K562 (cell line): ENCODE measurements around the gene GAB1. TPM values are rescaled to one million over a fixed set of nuclear protein-coding genes. Genes with fewer than 3 reads are reported as not detected.

Experiments used
- ATAC-seq: fragments of 200-7000 bp; cut with Tn5 transposase; 3 replicates; pipeline ENCODE4 v1.9.1; 2020; ENCODE audit warnings: moderate library complexity
- BruUV-seq: library from RNA; stranded (reverse); fragments of 400-500 nt; replicated peaks from 2 replicates; lab custom pipeline; 2021; lab: Mats Ljungman, UMichigan
- CTCF ChIA-PET: fragments of 300-600 bp; formaldehyde crosslinking; extraction: SDS; loops from one replicate; lab custom pipeline; 2021; ENCODE audit warnings: low intra/inter-chr PET ratio; lab: Yijun Ruan, JAX
- POLR2A ChIA-PET: fragments of 300-600, 350-650 bp; sonication (Branson Sonifier 250); formaldehyde crosslinking; extraction: SDS; loops from one replicate; lab custom pipeline; 2021; ENCODE audit warnings: antibody characterized with exemption, inconsistent platforms; lab: Yijun Ruan, JAX
- DNase-seq, 4 experiments: peaks; one replicate each; pipeline versions ENCODE4 v3.0.0 to v3.0.0-alpha.2; 2011 to 2018; ENCODE audit warnings: low spot score in 3 of 4, mixed read lengths in 3 of 4; ENCODE audit errors: extremely low read depth in 1 of 4
- FAIRE-seq: peaks from 2 replicates; lab custom pipeline; 2011; peaks lifted over from hg19 to GRCh38; lab: Jason Lieb, UNC
- H2AFZ ChIP-seq: 2 replicates; pipeline ENCODE4 v1.6.0; 2011; ENCODE audit warnings: low read depth, low read length, control low read depth, inconsistent platforms
- H3K27ac ChIP-seq: fragments of 200-600 bp; 3 replicates; pipeline ENCODE4 v1.8.0; 2011; ENCODE audit warnings: low read depth, mild to moderate bottlenecking, control low read depth, inconsistent platforms, low read length, moderate library complexity, mixed read lengths; ENCODE audit errors: extremely low read depth
- H3K27me3 ChIP-seq, 2 experiments: fragments of 300-600 bp in 1 of 2; 2 replicates in 1 of 2; 3 replicates in 1 of 2; pipeline versions ENCODE4 v1.6.0 to v1.8.0; 2011; ENCODE audit warnings: inconsistent platforms in 2 of 2, low read length in 2 of 2, mild to moderate bottlenecking in 1 of 2, mixed read lengths in 1 of 2, moderate library complexity in 1 of 2; ENCODE audit not compliant: control insufficient read depth in 2 of 2, insufficient read depth in 2 of 2
- H3K36me3 ChIP-seq: fragments of 300-600 bp; 3 replicates; pipeline ENCODE4 v1.8.0; 2011; ENCODE audit warnings: mild to moderate bottlenecking, low read length, inconsistent platforms; ENCODE audit not compliant: control insufficient read depth, insufficient read depth
- H3K4me1 ChIP-seq, 2 experiments: fragments of 200-600 bp in 1 of 2; replicated peaks in 1 of 2; 2 replicates in 1 of 2; 3 replicates in 1 of 2; pipeline versions ENCODE4 v1.5.1 to v1.8.0; 2011; ENCODE audit warnings: inconsistent platforms in 2 of 2, low read length in 2 of 2, mild to moderate bottlenecking in 1 of 2, mixed read lengths in 1 of 2, moderate library complexity in 1 of 2; ENCODE audit not compliant: control insufficient read depth in 2 of 2, insufficient read depth in 2 of 2
- H3K4me2 ChIP-seq: 2 replicates; pipeline ENCODE4 v1.6.1; 2011; ENCODE audit warnings: low read length, control low read depth, inconsistent platforms, mixed read lengths; ENCODE audit not compliant: insufficient read depth
- H3K4me3 ChIP-seq: fragments of 200-600 bp; sonication (generic), shearing (Covaris generic); 2 replicates; pipeline ENCODE4 v1.5.1; 2016; ENCODE audit warnings: control low read depth, inconsistent platforms
- H3K79me2 ChIP-seq: fragments of 200-600 bp; 3 replicates; pipeline ENCODE4 v1.8.0; 2011; ENCODE audit warnings: low read length, inconsistent platforms; ENCODE audit not compliant: control insufficient read depth, insufficient read depth
- H3K9ac ChIP-seq, 2 experiments: 2 replicates each; pipeline versions ENCODE4 v1.6.0 to v1.6.1; 2011; ENCODE audit warnings: low read depth in 2 of 2, low read length in 2 of 2, control low read depth in 1 of 2, inconsistent platforms in 1 of 2, mild to moderate bottlenecking in 1 of 2, mixed read lengths in 1 of 2; ENCODE audit not compliant: insufficient read depth in 1 of 2
- H3K9me1 ChIP-seq: one replicate; pipeline ENCODE4 v1.6.0; 2011; ENCODE audit warnings: inconsistent platforms, mild to moderate bottlenecking, low read length, moderate library complexity; ENCODE audit not compliant: control insufficient read depth, insufficient read depth
- H3K9me3 ChIP-seq: replicated peaks from 2 replicates; pipeline ENCODE4 v1.5.1; 2011; ENCODE audit warnings: low read depth, low read length, inconsistent platforms; ENCODE audit not compliant: control insufficient read depth, insufficient read depth
- H4K20me1 ChIP-seq: replicated peaks from 2 replicates; pipeline ENCODE4 v1.6.1; 2011; ENCODE audit warnings: low read length, inconsistent platforms, mixed read lengths; ENCODE audit not compliant: control insufficient read depth, insufficient read depth
- DDX20 ChIP-seq: fragments of 450-650 bp; IDR thresholded peaks from 2 replicates; pipeline ENCODE4 v1.6.1; 2016; ENCODE audit warnings: missing genetic modification characterization, low read depth, mild to moderate bottlenecking, missing compliant biosample characterization, moderate library complexity
- E2F4 ChIP-seq: sonication (generic); formaldehyde crosslinking; IDR thresholded peaks from 2 replicates; pipeline ENCODE4 v1.8.0; 2022; ENCODE audit warnings: mild to moderate bottlenecking, low read depth, missing genetic modification reagents
- KAT8 ChIP-seq: fragments of 450-650 bp; IDR thresholded peaks from 2 replicates; pipeline ENCODE4 v1.6.1; 2016; ENCODE audit warnings: low read depth, mild to moderate bottlenecking
- KDM2B ChIP-seq: fragments of 250-450 bp; sonication (Bioruptor Pico); IDR thresholded peaks from 2 replicates; pipeline ENCODE4 v1.8.0; 2021; ENCODE audit warnings: mild to moderate bottlenecking, moderate library complexity
- KLF1 ChIP-seq: fragments of 450-650 bp; IDR thresholded peaks from 2 replicates; pipeline ENCODE4 v1.6.1; 2016; ENCODE audit warnings: missing genetic modification characterization, missing compliant biosample characterization
- MEIS2 ChIP-seq: fragments of 450-650 bp; IDR thresholded peaks from 2 replicates; pipeline ENCODE4 v1.6.1; 2014; ENCODE audit warnings: mild to moderate bottlenecking; ENCODE audit not compliant: partially characterized antibody
- NKRF ChIP-seq: fragments of 450-650 bp; IDR thresholded peaks from 2 replicates; pipeline ENCODE4 v1.6.1; 2016; ENCODE audit warnings: borderline replicate concordance
- PCBP1 ChIP-seq: fragments of 200-400 bp; formaldehyde crosslinking; IDR thresholded peaks from 2 replicates; pipeline ENCODE4 v1.6.1; 2018; ENCODE audit warnings: mild to moderate bottlenecking, low read depth, low read length; ENCODE audit not compliant: poor library complexity, severe bottlenecking
- RBM15 ChIP-seq: fragments of 200-400 bp; formaldehyde crosslinking; IDR thresholded peaks from 2 replicates; pipeline ENCODE4 v1.6.1; 2018; ENCODE audit warnings: mild to moderate bottlenecking, low read length, moderate library complexity; ENCODE audit not compliant: insufficient read depth
- RBM22 ChIP-seq: fragments of 200-400 bp; formaldehyde crosslinking; IDR thresholded peaks from 2 replicates; pipeline ENCODE4 v1.6.1; 2018; ENCODE audit warnings: low read length, low read depth; ENCODE audit not compliant: poor library complexity, severe bottlenecking
- ZNF408 ChIP-seq: fragments of 250-450 bp; sonication (Bioruptor Pico); IDR thresholded peaks from 2 replicates; pipeline ENCODE4 v1.4.0; 2020; ENCODE audit warnings: low read depth, mild to moderate bottlenecking, moderate library complexity
- ZNF41 ChIP-seq: fragments of 250-450 bp; sonication (Bioruptor Pico); conservative IDR thresholded peaks from 2 replicates; pipeline ENCODE4 v1.4.0; 2020; ENCODE audit warnings: mild to moderate bottlenecking
- WGBS: fragments of 100-300 bp; shearing (Covaris generic); methylation state at CpG from one replicate; pipeline ENCODE4 v1.1.6; 2016; ENCODE audit warnings: low coverage, mixed read lengths; ENCODE audit not compliant: insufficient coverage; ENCODE audit errors: missing lambda C conversion rate; 5-methylcytosine and 5-hydroxymethylcytosine counted together
- in situ Hi-C: fragments of 300-500 bp; cut with MboI; formaldehyde crosslinking; loops from 4 replicates; pipeline ENCODE4 v1.15.0; 2018; ENCODE audit warnings: inconsistent platforms, mixed read lengths
- intact Hi-C: fragments of 100-400 bp; cut with micrococcal nuclease; formaldehyde crosslinking; loops from 2 replicates; pipeline ENCODE4 v1.14.2; 2022
- polyA plus RNA-seq, 8 experiments: library from polyadenylated mRNA; depleted of rRNA in 4 of 8; stranded (reverse) in 5 of 8; unstranded in 3 of 8; fragments of >200 nt; fragmentation: Nextera tagmentation in 2 of 8; fragmentation: Illumina TruSeq in 1 of 8; extraction: Ambion mirVana in 2 of 8; extraction: Trizol in 1 of 8; gene quantifications; 2 replicates each; pipeline versions ENCODE4 v1.2.1 to v1.2.3, GENCODE V29; 2011 to 2014; ENCODE audit warnings: inconsistent platforms in 1 of 8, missing spikeins in 1 of 8
- total RNA-seq, 7 experiments: library from RNA; depleted of rRNA in 6 of 7; stranded (reverse); fragments of >200 nt in 6 of 7; fragmentation: Illumina TruSeq in 2 of 7; extraction: Trizol in 2 of 7; gene quantifications; 2 replicates each; pipeline versions ENCODE4 v1.2.1 to v1.2.3, GENCODE V29; 2011 to 2021; ENCODE audit warnings: low replicate concordance in 1 of 7
- TF ChIP-seq, protein P1 (sequence below): fragments of 450-650 bp; formaldehyde crosslinking; IDR thresholded peaks from 2 replicates; pipeline ENCODE4 v1.4.0; 2022; ENCODE audit warnings: missing genetic modification characterization
- TF ChIP-seq, protein P2 (sequence below), 2 experiments: fragments of 450-650 bp; IDR thresholded peaks; 2 replicates each; pipeline ENCODE4 v1.6.1; 2016

Gene GAB1
- total and polyA plus RNA-seq, 9 of the 15 experiments (the other 6 are each of a cell fraction or from before 2014, with no cell fraction given): 1.3 to 14.6 (median 7.5) TPM

- ChIA-PET CTCF (no interaction called here), POLR2A (interaction anchor here (0.6 kb wide), 1 partner anchor 9 kb away, joined by 3 read pairs; no protein-coding TSS in a partner anchor)
- Histone ChIP-seq H3K36me3 (no peaks in the 10 kb centered on the region), H3K4me1 (peaks cover 20 to 31% of the 10 kb centered on the region in 2 experiments; a peak in 4 of 5 replicates), H3K27ac (no peak overlapping the region), H4K20me1 (no peaks in the 10 kb centered on the region), H3K27me3 (no peaks in the 10 kb centered on the region), H3K9ac (no peak overlapping the region), H3K9me1 (no peaks in the 10 kb centered on the region), H3K9me3 (no peaks in the 10 kb centered on the region), H2AFZ (no peak overlapping the region), H3K4me3 (no peak overlapping the region), H3K4me2 (no peak overlapping the region), H3K79me2 (peaks cover 42% of the 10 kb centered on the region)
- ATAC-seq (no peak), FAIRE-seq (no peak), DNase-seq (no peak)
- no TSS peak for BruUV-seq
- in situ Hi-C loops (no loop called here), intact Hi-C loops (loop anchor here (2.0 to 5.0 kb wide), 3 partner anchors 35 to 173 kb away; partner anchors contain the start of gene SMARCA5)
- 66% methylated on average over 2 of the region's 2 CpGs for WGBS
- no peak for TF ChIP-seq RBM22
- TF ChIP-seq, protein P1, sequence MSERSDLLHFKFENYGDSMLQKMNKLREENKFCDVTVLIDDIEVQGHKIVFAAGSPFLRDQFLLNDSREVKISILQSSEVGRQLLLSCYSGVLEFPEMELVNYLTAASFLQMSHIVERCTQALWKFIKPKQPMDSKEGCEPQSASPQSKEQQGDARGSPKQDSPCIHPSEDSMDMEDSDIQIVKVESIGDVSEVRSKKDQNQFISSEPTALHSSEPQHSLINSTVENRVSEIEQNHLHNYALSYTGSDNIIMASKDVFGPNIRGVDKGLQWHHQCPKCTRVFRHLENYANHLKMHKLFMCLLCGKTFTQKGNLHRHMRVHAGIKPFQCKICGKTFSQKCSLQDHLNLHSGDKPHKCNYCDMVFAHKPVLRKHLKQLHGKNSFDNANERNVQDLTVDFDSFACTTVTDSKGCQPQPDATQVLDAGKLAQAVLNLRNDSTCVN (CRISPR knock-in tag): no peak
- no peak for TF ChIP-seq ZNF408
- TF ChIP-seq, protein P2, sequence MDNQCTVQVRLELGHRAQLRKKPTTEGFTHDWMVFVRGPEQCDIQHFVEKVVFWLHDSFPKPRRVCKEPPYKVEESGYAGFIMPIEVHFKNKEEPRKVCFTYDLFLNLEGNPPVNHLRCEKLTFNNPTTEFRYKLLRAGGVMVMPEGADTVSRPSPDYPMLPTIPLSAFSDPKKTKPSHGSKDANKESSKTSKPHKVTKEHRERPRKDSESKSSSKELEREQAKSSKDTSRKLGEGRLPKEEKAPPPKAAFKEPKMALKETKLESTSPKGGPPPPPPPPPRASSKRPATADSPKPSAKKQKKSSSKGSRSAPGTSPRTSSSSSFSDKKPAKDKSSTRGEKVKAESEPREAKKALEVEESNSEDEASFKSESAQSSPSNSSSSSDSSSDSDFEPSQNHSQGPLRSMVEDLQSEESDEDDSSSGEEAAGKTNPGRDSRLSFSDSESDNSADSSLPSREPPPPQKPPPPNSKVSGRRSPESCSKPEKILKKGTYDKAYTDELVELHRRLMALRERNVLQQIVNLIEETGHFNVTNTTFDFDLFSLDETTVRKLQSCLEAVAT (IDR thresholded peaks at IDR 0.05): no peak
- TF ChIP-seq NKRF: no peak
- TF ChIP-seq KDM2B (CRISPR knock-in tag): no peak
- no peak for TF ChIP-seq E2F4 (CRISPR knock-in tag)
- TF ChIP-seq DDX20 (tag): no peak
- no peak for TF ChIP-seq MEIS2
- TF ChIP-seq KLF1 (tag): no peak
- no peak for TF ChIP-seq KAT8
- no peak for TF ChIP-seq PCBP1
- no peak for TF ChIP-seq RBM15
- no peak for TF ChIP-seq ZNF41
Observed at GRCh38 chr4:143339497-143339896, 2.8 kb downstream of the GAB1 start.
